Peyer's patch (tissue), 4 donors: ENCODE data around the gene DPEP3. TPM values are rescaled to one million over a fixed set of nuclear protein-coding genes. Genes with fewer than 3 reads are reported as not detected.
A peak's percentile ranks its signal among the peaks of the same experiment; 100 is the strongest.

Experiments used
- DNase-seq, 3 donors: peaks; one replicate each; pipeline ENCODE4 v3.0.0-alpha.2; 2017 to 2019
- H3K27ac ChIP-seq, 4 donors: fragments of 200-600 bp; sonication (generic); one replicate each; pipeline ENCODE4 v1.5.1; 2016 to 2019
- H3K27me3 ChIP-seq, 2 donors: fragments of 200-600 bp; sonication (generic); one replicate each; pipeline ENCODE4 v1.5.1; 2019
- H3K36me3 ChIP-seq, 3 donors: fragments of 200-600 bp; sonication (generic); one replicate each; pipeline ENCODE4 v1.5.1; 2016 to 2019
- H3K4me1 ChIP-seq, 4 donors: fragments of 200-600 bp; sonication (generic); one replicate each; pipeline ENCODE4 v1.5.1; 2016 to 2019
- H3K4me3 ChIP-seq, 4 donors: fragments of 200-600 bp; sonication (generic); 1 replicate in 3 of 4; 2 replicates in 1 of 4; pipeline ENCODE4 v1.5.1; 2016 to 2019; ENCODE audit warnings: mild to moderate bottlenecking in 1 of 4
- H3K9me3 ChIP-seq, 4 donors: fragments of 200-600 bp; sonication (generic); one replicate each; pipeline ENCODE4 v1.5.1; 2016 to 2019; ENCODE audit warnings: mild to moderate bottlenecking in 1 of 4
- CTCF ChIP-seq, 6 experiments: fragments of 450-650 bp in 4 of 6; fragments of 200-600 bp in 2 of 6; sonication (generic) in 1 of 6; IDR thresholded peaks; one replicate each; pipeline ENCODE4 v1.5.1; 2017 to 2019; ENCODE audit warnings: antibody characterized with exemption in 6 of 6, mild to moderate bottlenecking in 3 of 6, moderate library complexity in 1 of 6
- POLR2A ChIP-seq, 2 donors: fragments of 450-650 bp; IDR thresholded peaks; one replicate each; pipeline ENCODE4 v1.5.1; 2017; ENCODE audit warnings: antibody characterized with exemption in 2 of 2, mild to moderate bottlenecking in 2 of 2, moderate library complexity in 2 of 2
- total RNA-seq, 4 donors: library from RNA; depleted of rRNA; stranded (reverse); fragments of >200 nt; gene quantifications; one replicate each; pipeline ENCODE4 v1.1.0, GENCODE V29; 2016

Gene DPEP3
- total RNA-seq, 4 donors from 2014 or later: not detected

- DNase-seq: no peak
- no peaks in the 10 kb centered on the region for H3K9me3 ChIP-seq
- H3K4me3 ChIP-seq: no peak overlapping the region
- no peaks in the 10 kb centered on the region for H3K27me3 ChIP-seq
- TF ChIP-seq POLR2A (IDR thresholded peaks at IDR 0.05): no peak
- TF ChIP-seq CTCF (IDR thresholded peaks at IDR 0.05): no peak
- H3K4me1 ChIP-seq: peaks cover 3 to 18% (median 10%) of the 10 kb centered on the region in 4 donors
- H3K36me3 ChIP-seq: no peaks in the 10 kb centered on the region
- H3K27ac ChIP-seq: no peak overlapping the region
These were observed 9.2 kb upstream of the DPEP3 start for GRCh38 chr16:67989322-67990017.

DNA sequence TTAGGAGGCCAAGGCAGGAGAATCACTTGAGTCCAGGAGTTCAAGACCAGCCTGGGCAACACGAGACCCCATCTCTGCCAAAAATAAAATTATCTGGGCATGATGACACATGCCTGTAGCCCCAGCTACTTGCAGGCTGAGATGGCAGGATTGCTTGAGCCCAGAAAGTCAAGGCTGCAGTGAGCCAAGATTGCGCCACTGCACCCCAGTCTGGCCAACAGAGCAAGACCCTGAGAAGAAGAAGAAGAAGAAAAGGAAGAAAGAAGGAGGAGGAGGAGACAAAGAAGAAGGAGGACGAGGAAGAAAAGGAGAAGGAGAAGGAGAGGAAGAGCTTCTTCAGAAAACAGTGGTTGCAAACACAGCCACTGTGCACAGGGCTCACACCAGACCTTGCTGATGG lies 8.4 kb upstream of the DPEP3 start:
- Histone ChIP-seq H3K4me3 (no peak overlapping the region), H3K27me3 (no peaks in the 10 kb centered on the region), H3K36me3 (no peaks in the 10 kb centered on the region), H3K9me3 (no peaks in the 10 kb centered on the region), H3K4me1 (peaks cover 1 to 22% (median 11%) of the 10 kb centered on the region in 4 donors), H3K27ac (no peak overlapping the region)
- DNase-seq: no peak
- no peak for TF ChIP-seq CTCF (IDR thresholded peaks at IDR 0.05)
- TF ChIP-seq POLR2A (IDR thresholded peaks at IDR 0.05): no peak

- Histone ChIP-seq H3K9me3 (no peaks in the 10 kb centered on the region), H3K36me3 (no peaks in the 10 kb centered on the region), H3K4me1 (peaks cover 0 to 17% (median 4%) of the 10 kb centered on the region in 4 donors), H3K27me3 (no peaks in the 10 kb centered on the region), H3K4me3 (no peak overlapping the region), H3K27ac (peak overlapping the region in 3 of 4 donors; percentile 3 to 22 (median 11))
- no peak for DNase-seq
- TF ChIP-seq CTCF (IDR thresholded peaks at IDR 0.05) (no peak), POLR2A (IDR thresholded peaks at IDR 0.05) (no peak)
These were observed 7.3 kb upstream of the DPEP3 start for GRCh38 chr16:67987460-67988160.

- Histone ChIP-seq H3K36me3 (no peaks in the 10 kb centered on the region), H3K4me3 (no peak overlapping the region), H3K27ac (peak overlapping the region in 1 of 4 donors; percentile 3), H3K4me1 (peaks cover 0 to 17% (median 4%) of the 10 kb centered on the region in 4 donors), H3K9me3 (no peaks in the 10 kb centered on the region), H3K27me3 (no peaks in the 10 kb centered on the region)
- TF ChIP-seq POLR2A (IDR thresholded peaks at IDR 0.05): no peak
- TF ChIP-seq CTCF (IDR thresholded peaks at IDR 0.05): no peak
- no peak for DNase-seq
These were observed 6.7 kb upstream of the DPEP3 start for GRCh38 chr16:67986949-67987348.

GRCh38 chr16:67982011-67982696 lies 1.9 kb upstream of the DPEP3 start:
- H3K4me3 ChIP-seq: no peak overlapping the region
- no peak overlapping the region for H3K27ac ChIP-seq
- no peak for TF ChIP-seq POLR2A (IDR thresholded peaks at IDR 0.05)
- TF ChIP-seq CTCF (IDR thresholded peaks at IDR 0.05): no peak
- no peaks in the 10 kb centered on the region for H3K36me3 ChIP-seq
- H3K27me3 ChIP-seq: no peaks in the 10 kb centered on the region
- H3K9me3 ChIP-seq: no peaks in the 10 kb centered on the region
- no peak for DNase-seq
- peaks cover 0 to 17% (median 4%) of the 10 kb centered on the region in 4 donors for H3K4me1 ChIP-seq
